Osteocyte (in vitro differentiated cells): ENCODE measurements around the gene RBPJ. TPM values are rescaled to one million over a fixed set of nuclear protein-coding genes. Genes with fewer than 3 reads are reported as not detected.

Experiments used
- DNase-seq: peaks from one replicate; pipeline ENCODE4 v3.0.0; 2021; ENCODE audit warnings: mixed read lengths; ENCODE audit not compliant: unreplicated experiment; ENCODE audit errors: extremely low spot score
- H3K27ac Mint-ChIP-seq: one replicate; pipeline ENCODE4 v1.8.0; 2021; ENCODE audit warnings: mild to moderate bottlenecking, mixed read lengths; ENCODE audit not compliant: unreplicated experiment
- H3K27me3 Mint-ChIP-seq: one replicate; pipeline ENCODE4 v1.8.0; 2021; ENCODE audit warnings: mixed read lengths; ENCODE audit not compliant: unreplicated experiment
- H3K36me3 Mint-ChIP-seq: one replicate; pipeline ENCODE4 v1.8.0; 2021; ENCODE audit warnings: mixed read lengths; ENCODE audit not compliant: unreplicated experiment
- H3K4me1 Mint-ChIP-seq: one replicate; pipeline ENCODE4 v1.8.0; 2021; ENCODE audit warnings: mixed read lengths; ENCODE audit not compliant: unreplicated experiment
- H3K4me3 Mint-ChIP-seq: one replicate; pipeline ENCODE4 v1.8.0; 2021; ENCODE audit warnings: mild to moderate bottlenecking, moderate library complexity, mixed read lengths; ENCODE audit not compliant: unreplicated experiment
- H3K9me3 Mint-ChIP-seq: one replicate; pipeline ENCODE4 v1.8.0; 2021; ENCODE audit warnings: mixed read lengths; ENCODE audit not compliant: unreplicated experiment
- CTCF ChIP-seq: fragments of 200-600 bp; sonication (generic); IDR thresholded peaks from 2 replicates; pipeline ENCODE4 v1.5.0; 2021; ENCODE audit warnings: antibody characterized with exemption, mild to moderate bottlenecking, moderate library complexity
- total RNA-seq: library from RNA; stranded (reverse); gene quantifications from 2 replicates; pipeline ENCODE4 v1.2.1, GENCODE V29; 2021

The RBPJ gene
- total RNA-seq, 1 donor from 2014 or later: 79.8 TPM

- Mint-ChIP-seq H3K9me3 (no peaks in the 10 kb centered on the region), H3K4me3 (no peak overlapping the region), H3K27me3 (no peaks in the 10 kb centered on the region), H3K27ac (no peak overlapping the region), H3K36me3 (no peaks in the 10 kb centered on the region), H3K4me1 (peaks cover 47% of the 10 kb centered on the region)
- TF ChIP-seq CTCF: no peak
- DNase-seq: no peak
Observed at GRCh38 chr4:26345565-26345938, 24.7 kb downstream of the RBPJ start.

- no peaks in the 10 kb centered on the region for H3K27me3 Mint-ChIP-seq
- DNase-seq: no peak
- TF ChIP-seq CTCF: no peak
- H3K4me1 Mint-ChIP-seq: peaks cover 45% of the 10 kb centered on the region
- no peak overlapping the region for H3K4me3 Mint-ChIP-seq
- no peaks in the 10 kb centered on the region for H3K9me3 Mint-ChIP-seq
- H3K27ac Mint-ChIP-seq: no peak overlapping the region
- no peaks in the 10 kb centered on the region for H3K36me3 Mint-ChIP-seq
Observed at GRCh38 chr4:26346203-26346620, 25.4 kb downstream of the RBPJ start.

- TF ChIP-seq CTCF: no peak
- H3K4me1 Mint-ChIP-seq: peaks cover 28% of the 10 kb centered on the region
- no peak overlapping the region for H3K27ac Mint-ChIP-seq
- H3K36me3 Mint-ChIP-seq: no peaks in the 10 kb centered on the region
- no peaks in the 10 kb centered on the region for H3K27me3 Mint-ChIP-seq
- H3K4me3 Mint-ChIP-seq: no peak overlapping the region
- DNase-seq: no peak
- no peaks in the 10 kb centered on the region for H3K9me3 Mint-ChIP-seq
Observed at GRCh38 chr4:26349496-26349895, 28.7 kb downstream of the RBPJ start.

GRCh38 chr4:26351685-26352084 is 30.9 kb downstream of the RBPJ start:
- no peak for DNase-seq
- no peaks in the 10 kb centered on the region for H3K27me3 Mint-ChIP-seq
- no peak for TF ChIP-seq CTCF
- no peaks in the 10 kb centered on the region for H3K36me3 Mint-ChIP-seq
- H3K9me3 Mint-ChIP-seq: no peaks in the 10 kb centered on the region
- no peak overlapping the region for H3K27ac Mint-ChIP-seq
- H3K4me3 Mint-ChIP-seq: no peak overlapping the region
- peaks cover 15% of the 10 kb centered on the region for H3K4me1 Mint-ChIP-seq

- Mint-ChIP-seq H3K27ac (no peak overlapping the region), H3K9me3 (no peaks in the 10 kb centered on the region), H3K27me3 (no peaks in the 10 kb centered on the region), H3K4me3 (no peak overlapping the region), H3K36me3 (no peaks in the 10 kb centered on the region), H3K4me1 (peaks cover 15% of the 10 kb centered on the region)
- DNase-seq: no peak
- no peak for TF ChIP-seq CTCF
Observed at GRCh38 chr4:26354491-26354890, 33.7 kb downstream of the RBPJ start.
